GM18907 (cell line): ENCODE measurements around the gene SLC4A2.

Experiments
- ATAC-seq: cut with Tn5 transposase; IDR thresholded peaks from one replicate; pipeline ENCODE4 v1.9.1; 2021; ENCODE audit warnings: mild to moderate bottlenecking, moderate library complexity; ENCODE audit not compliant: unreplicated experiment

SLC4A2 gene

GRCh38 chr7:151062399-151063211 is 3.2 kb downstream of the SLC4A2 start:
- no peak for ATAC-seq

- no peak for ATAC-seq
Observed at GRCh38 chr7:151063212-151063561, 3.8 kb downstream of the SLC4A2 start.

- no peak for ATAC-seq
Observed at GRCh38 chr7:151064454-151064853, 5.1 kb downstream of the SLC4A2 start.

GRCh38 chr7:151064993-151065392 is 5.6 kb downstream of the SLC4A2 start:
- ATAC-seq = no peak

GRCh38 chr7:151065516-151065915 is 6.1 kb downstream of the SLC4A2 start:
- no peak for ATAC-seq

DNA sequence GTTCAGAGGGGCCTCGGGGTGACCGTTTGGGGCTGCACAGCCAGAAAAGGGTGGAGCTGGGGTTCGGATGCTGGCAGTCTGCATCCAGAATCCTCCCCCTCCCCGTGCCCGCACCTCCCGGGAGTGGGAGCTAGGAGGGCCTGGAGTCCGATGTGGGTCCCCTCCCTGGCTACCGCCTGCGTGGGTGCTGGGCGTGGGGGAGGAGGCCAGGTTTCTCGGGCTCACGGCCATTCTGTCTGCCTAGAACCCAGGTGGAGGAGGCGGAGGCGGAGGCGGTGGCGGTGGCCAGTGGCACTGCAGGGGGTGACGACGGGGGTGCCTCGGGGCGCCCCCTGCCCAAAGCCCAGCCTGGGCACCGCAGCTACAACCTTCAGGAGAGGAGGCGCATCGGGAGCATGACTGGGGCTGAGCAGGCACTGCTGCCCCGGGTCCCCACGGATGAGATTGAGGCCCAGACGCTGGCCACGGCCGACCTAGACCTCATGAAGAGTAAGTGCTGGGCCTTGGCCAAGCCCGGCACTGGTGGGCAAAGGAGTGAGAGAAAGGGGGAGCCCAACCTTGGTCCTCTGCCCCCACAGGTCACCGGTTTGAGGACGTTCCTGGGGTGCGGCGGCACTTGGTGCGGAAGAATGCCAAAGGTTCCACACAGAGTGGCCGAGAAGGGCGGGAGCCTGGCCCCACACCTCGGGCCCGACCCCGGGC is 7.0 kb downstream of the SLC4A2 start:
- ATAC-seq = no peak

DNA sequence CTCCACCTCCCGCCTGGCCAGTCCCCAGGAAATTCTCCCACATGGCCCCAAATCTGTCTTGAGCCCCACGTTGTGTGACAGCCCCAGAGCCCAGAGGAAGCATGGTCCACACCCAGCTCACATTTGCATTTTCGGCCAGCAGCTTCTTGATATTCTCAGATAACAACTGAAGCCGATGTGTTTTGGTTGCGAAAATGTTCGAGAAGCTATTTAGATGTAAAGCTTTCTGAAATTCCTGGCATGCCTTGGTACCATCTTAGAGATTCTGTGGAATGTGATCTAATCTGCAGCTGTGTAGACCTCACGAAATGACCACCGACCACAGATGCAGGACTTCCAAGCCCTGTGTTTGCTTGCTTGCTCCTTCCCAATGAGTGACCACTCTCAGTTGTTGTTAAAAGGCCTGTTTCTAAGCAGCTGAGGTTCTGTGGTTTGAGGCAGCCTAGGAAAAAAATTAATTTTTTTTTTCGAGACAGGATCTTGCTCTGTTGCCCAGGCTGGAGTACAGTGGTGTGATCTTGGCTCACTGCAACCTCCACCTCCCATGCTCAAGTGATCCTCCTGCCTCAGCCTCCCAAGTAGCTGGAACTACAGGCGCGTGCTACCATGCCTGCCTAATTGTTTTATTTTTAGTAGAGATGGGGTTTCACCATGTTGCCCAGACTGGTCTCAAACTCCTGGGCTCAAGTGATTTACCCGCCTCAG is 8.8 kb downstream of the SLC4A2 start:
- no peak for ATAC-seq

DNA sequence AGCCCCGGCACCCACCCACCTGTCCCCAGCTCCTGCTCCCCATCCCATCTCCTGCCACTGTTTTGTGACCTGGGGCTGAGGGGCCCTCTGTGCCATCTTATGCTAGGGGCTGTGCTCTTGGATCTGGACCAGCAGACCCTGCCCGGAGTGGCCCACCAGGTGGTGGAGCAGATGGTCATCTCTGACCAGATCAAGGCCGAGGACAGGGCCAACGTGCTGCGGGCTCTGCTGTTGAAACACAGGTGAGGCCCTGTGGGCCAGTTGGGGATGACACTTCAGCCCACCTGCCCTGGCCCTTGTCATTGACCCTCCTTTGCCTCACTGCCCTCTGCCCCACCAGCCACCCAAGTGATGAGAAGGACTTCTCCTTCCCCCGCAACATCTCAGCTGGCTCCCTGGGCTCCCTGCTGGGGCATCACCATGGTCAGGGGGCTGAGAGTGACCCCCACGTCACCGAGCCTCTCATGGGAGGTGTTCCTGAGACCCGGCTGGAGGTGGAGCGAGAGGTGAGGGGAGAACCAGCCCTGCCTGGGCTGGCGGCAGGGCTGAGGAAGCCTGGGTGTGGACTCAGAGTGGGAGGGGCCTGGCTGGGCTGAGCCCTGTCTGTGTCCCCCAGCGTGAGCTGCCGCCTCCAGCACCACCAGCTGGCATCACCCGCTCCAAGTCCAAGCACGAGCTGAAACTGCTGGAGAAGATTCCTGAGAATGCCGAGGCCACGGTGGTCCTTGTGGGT is 10.6 kb downstream of the SLC4A2 start:
- ATAC-seq = no peak

GRCh38 chr7:151070574-151070960 is 11.2 kb downstream of the SLC4A2 start:
- no peak for ATAC-seq

GRCh38 chr7:151071032-151071866 is 11.9 kb downstream of the SLC4A2 start:
- no peak for ATAC-seq

GRCh38 chr7:151073990-151074389 is 14.6 kb downstream of the SLC4A2 start:
- ATAC-seq = no peak

GRCh38 chr7:151074817-151075661 is 15.7 kb downstream of the SLC4A2 start:
- ATAC-seq = no peak

DNA sequence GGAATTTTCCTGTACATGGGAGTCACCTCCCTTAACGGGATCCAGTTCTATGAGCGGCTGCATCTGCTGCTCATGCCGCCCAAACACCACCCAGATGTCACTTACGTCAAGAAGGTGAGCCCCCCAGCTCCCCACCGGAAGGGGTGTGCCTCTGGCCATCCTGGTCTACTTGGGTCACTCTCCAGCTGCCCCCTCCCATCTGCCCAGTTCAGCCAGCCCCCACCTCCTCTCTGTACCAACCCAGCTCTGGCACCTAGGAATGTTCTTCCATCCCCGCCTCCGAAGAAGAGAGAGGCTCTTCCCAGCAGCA is 16.2 kb downstream of the SLC4A2 start:
- ATAC-seq = no peak

DNA sequence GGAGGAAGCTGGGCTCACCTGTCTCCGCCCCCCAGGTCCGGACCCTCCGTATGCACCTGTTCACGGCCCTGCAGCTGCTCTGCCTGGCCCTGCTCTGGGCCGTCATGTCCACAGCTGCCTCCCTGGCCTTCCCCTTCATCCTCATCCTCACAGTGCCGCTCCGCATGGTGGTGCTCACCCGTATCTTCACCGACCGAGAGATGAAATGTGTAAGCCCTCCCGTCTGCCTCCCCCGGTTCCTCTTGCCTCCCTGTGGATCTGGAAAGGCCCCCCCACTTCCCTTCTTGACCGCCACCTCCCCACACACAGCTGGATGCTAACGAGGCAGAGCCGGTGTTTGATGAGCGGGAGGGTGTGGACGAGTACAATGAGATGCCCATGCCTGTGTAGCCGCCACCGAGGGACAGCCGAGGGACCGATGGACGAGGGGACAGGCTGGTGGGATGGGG is 16.6 kb downstream of the SLC4A2 start:
- no peak for ATAC-seq

- no peak for ATAC-seq
Observed at GRCh38 chr7:151076863-151077704, 17.7 kb downstream of the SLC4A2 start.

GRCh38 chr7:151077705-151078232 is 18.4 kb downstream of the SLC4A2 start:
- ATAC-seq = no peak

DNA sequence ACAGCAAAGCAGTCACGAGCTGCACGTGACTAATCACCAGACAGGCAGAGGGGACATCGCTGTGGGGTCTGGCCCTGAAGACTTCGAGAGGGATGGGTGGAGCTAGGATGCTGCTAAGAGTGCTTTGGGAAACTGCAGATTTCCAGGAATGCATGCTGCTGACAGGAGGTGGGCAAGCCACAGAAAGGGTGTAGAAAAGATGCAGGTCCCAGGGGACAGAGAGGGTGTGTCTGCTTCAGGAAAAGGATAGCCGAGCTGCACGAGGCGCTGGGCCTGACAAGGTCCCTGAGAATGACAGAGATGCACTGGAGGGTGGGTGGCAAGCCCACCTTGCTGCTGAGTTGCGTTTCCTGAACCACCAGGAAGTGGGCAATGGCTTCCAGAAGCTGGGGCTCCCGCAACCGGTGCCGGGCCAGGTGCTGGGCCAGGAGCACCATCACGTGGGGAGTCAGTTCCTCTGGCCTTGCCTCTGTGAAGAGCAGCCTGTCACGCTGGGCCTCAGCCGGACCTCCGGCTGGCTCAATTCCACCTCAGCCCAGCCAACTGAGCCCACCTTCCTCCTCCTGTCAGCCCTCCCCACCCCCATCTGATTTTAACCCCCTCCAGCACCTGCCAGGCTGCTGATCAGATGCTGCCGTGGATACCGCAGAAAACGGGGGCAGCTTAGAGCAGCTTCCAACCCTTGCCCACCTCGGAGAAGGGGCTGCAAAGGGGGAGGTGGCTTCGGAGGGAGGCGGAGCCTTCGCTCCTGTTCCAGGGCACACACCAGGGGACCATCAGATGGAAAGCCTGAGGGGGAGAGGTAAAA is 19.0 kb downstream of the SLC4A2 start:
- no peak for ATAC-seq
